GM18505 (cell line): ENCODE data around the gene MMRN2.

Source experiments
- ATAC-seq: cut with Tn5 transposase; IDR thresholded peaks from one replicate; pipeline ENCODE4 v1.9.1; 2021; ENCODE audit not compliant: unreplicated experiment
- POLR2A ChIP-seq: IDR thresholded peaks from 4 replicates; pipeline ENCODE4 v1.6.1; 2011; ENCODE audit warnings: borderline replicate concordance; ENCODE audit not compliant: insufficient read depth, insufficient read length; ENCODE audit errors: extremely low read depth

Gene MMRN2

DNA sequence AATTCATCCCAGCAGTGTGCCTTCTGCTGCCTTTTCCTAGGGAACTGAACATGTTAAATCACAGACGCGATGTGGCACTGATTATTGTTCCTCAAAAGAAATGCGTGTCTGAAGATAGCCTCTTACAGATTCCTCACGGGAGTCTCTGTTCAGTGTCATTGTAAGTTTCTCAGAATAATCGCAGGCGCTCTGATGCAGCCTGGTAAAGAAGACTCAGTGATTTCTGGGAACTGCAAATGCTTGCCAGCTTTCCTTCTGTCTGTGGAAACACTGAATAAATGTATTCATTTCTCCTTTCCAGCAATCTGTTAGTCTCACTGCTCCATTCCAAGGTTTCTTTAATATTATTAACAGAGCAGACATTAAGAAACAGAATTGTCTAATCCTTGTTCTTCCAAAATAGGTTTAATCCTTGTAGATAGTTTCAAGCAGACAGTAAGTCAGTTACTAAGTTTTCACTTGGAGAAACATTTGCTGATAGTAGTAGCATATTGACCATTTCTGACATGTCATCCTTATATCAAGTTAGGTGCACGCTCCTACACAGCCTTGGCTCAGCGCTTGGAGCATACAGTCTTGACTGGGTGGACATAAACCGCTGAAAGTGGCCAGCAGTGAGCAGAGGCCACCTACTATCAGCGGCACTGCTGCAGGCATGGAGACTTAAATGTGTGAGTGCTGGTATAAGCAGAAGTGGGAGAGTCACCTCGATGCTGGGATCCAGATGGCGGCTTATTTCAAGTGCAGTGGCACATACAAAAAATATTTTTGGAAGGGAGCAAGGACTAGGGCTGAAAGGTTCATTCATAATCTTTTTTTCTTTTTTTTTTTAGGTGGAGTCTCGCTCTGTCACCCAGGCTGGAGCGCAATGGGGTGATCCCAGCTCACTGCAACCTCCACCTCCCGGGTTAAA lies 27.7 kb downstream of the MMRN2 start:
- no peak for ATAC-seq
- no peak for TF ChIP-seq POLR2A

DNA sequence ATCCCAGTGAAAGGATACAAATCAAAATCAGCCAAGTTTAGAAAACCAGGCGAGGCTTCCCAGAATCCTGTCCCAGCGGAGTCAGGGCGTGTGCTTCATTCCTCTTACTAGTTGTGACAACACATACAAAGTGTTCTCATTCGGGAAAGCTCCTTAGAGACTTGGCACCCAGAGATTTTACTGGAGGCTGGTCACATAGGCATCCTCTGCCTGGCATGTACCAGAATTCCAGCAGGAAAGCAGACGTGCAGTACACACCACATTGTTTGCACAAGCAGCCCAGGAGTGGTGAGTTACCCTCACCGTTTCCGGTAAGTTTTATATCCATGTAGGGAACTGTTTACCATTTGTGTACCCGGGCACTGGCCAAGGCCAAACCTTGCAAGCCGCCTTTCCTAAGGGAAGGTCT lies 34.9 kb downstream of the MMRN2 start:
- no peak for TF ChIP-seq POLR2A
- ATAC-seq: no peak

DNA sequence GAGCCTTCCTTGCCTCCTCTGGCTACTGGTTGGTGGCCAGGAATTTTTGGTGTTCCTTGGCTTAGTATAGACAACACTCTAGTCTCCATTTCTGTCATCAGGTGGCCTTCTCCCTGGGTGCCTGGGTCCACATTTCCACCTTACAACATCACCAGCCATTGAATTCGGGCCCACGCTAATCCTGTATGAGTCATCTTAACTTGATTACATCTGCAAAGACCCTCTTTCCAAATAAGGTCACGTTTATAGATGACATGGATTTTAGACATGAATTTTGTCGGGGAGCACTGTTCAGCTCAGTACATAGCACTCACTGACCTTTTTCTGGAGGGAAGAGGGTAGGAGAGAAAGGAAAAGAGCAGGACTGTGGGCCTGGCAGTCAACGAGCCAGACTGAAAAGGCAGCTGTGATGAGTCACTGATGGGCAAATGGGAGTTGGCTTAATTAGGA lies 39.4 kb downstream of the MMRN2 start:
- TF ChIP-seq POLR2A: no peak
- no peak for ATAC-seq

DNA sequence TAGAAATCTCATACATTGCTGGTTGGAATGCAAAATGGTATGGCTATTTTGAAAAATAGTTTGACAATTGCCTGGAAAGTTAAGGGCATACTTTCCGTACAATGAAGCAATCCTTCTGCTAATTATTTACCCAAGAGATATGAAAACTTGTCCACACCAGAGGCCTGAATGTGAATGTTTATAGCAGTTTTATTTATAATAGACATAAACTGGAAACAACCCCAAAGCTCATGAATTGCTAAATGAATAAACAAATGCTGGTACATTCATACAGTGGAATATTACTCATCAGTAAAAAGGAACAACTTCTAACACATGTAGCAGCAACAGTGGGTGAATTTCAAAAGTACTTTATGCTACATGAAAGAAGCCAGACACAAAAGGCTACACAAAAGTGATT lies 42.7 kb downstream of the MMRN2 start:
- no peak for TF ChIP-seq POLR2A
- no peak for ATAC-seq

DNA sequence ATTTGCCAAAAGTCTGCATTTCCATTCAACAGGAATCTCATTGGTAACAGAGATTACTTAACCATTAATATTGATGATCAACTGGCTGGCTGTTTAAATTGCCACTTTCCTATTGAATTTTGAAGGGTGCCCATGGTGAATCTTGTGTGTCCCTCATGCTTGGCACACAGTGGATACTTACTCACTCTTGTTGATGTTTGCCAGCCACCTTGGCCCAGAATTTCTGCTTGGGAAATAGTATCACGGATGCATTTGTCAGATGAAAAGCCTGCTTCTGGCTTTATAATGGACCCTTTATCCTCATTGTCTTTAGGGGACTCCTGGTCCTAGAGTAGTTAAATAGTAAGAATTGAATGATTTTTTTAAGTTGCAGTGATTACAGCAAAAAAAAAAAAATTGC lies 52.0 kb downstream of the MMRN2 start:
- no peak for TF ChIP-seq POLR2A
- no peak for ATAC-seq

DNA sequence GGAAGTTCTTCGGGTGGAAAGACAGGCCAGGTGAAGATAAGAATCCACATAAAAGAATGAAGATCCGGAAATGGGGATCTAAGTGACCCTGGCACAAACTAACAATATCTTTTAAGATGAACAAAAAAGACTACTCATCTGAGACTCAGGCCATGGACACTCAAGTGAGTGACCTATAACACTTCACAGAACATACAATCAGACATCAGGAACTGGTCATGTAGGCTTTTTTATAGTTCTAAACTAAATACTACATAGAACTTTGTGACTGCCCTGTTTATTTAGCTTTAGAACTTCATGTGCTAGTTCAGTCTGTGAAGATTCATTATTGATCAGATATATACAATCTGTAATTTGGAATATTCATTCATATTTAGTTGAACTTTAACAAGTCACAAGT lies 52.8 kb downstream of the MMRN2 start:
- no peak for TF ChIP-seq POLR2A
- no peak for ATAC-seq

DNA sequence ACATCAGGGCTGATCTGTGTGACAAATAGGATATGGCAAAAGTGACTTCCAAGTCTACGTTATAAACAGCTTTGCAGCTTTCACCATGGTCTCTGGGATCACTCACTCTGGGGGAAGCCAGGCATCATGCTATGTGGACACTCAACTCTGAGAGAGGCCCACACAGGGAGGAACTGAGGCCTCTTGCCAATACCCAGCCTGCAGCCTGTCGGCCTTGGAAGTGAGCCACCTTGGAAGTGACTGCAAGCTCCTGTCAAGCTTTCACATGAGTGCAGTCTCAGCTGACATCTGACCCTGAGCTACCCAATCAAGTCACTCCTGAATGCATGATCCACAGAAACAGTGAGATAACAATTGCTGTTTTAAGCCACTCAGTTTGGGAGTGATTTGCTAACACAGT lies 56.5 kb downstream of the MMRN2 start:
- TF ChIP-seq POLR2A: no peak
- no peak for ATAC-seq

DNA sequence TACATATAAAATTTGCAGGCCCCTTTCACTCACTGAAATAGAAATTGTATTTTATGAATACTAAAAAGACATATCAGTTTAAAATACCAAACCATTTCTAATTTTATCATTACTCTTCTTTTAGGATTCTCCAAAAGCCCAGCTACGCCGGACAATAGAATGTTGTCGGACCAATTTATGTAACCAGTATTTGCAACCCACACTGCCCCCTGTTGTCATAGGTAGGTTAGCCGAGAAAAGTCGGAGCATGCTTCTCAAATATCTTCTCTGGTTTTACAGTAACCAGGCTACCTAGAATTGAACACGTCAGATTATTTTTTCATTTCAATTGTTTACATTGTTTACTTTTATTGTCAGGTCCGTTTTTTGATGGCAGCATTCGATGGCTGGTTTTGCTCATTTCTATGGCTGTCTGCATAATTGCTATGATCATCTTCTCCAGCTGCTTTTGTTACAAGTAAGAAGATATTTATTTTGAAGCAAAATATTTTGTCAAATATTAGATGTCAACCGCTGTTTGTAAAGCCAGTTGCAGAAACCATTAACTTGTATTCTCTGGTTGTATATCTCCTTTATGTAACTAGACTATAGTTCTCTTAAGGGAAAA lies 57.6 kb downstream of the MMRN2 start:
- TF ChIP-seq POLR2A: no peak
- ATAC-seq: no peak

DNA sequence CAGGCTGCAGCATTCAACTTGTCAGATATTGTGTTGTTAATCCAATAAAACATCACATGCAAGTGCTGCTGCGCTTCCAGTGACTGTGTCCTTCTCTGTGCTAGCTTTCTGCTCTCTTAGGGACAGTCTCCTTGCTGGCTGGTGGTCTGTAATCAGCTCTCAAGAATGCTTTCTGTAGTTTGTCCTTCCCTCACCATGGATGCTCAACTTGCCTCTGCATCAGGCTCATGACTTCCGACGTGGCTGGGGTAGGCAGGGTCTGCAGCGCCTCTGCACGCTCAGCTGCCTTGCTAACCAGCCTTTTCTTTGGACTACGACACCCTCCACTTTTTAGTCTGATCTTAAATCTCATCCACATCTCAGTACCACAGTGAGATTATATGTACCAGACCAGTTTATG lies 58.3 kb downstream of the MMRN2 start:
- no peak for ATAC-seq
- no peak for TF ChIP-seq POLR2A

DNA sequence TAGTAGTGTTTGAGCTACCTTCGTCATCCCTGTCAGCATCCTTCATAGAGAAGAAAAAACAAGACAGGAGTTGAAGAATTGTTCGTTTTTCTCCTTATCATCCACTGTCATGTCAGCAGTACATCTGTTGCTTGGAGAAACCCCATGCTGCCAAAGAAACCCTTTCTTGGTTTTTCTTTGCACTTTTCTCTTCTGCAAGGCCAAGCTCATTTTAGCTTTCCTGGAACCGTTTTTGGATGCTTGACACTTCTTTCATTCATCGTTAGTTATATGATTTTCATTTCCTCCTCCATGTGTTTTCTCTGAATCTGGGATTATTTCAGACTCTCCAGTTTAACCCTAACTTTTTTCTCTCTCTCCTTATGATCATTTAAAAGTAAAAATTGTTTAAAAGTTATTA lies 58.9 kb downstream of the MMRN2 start:
- ATAC-seq: no peak
- no peak for TF ChIP-seq POLR2A

DNA sequence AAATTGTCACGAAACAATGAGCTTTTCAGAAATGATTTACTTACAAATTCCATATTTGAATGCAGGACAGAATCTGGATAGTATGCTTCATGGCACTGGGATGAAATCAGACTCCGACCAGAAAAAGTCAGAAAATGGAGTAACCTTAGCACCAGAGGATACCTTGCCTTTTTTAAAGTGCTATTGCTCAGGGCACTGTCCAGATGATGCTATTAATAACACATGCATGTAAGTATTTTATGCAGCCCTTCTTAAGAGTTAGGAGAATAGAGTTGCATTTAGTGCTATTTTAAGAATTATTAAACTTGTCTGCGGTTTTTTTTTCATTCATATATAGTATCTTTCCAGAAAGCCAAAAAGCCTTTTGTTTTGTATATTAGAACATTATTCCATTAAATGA lies 67.4 kb downstream of the MMRN2 start:
- no peak for TF ChIP-seq POLR2A
- no peak for ATAC-seq

DNA sequence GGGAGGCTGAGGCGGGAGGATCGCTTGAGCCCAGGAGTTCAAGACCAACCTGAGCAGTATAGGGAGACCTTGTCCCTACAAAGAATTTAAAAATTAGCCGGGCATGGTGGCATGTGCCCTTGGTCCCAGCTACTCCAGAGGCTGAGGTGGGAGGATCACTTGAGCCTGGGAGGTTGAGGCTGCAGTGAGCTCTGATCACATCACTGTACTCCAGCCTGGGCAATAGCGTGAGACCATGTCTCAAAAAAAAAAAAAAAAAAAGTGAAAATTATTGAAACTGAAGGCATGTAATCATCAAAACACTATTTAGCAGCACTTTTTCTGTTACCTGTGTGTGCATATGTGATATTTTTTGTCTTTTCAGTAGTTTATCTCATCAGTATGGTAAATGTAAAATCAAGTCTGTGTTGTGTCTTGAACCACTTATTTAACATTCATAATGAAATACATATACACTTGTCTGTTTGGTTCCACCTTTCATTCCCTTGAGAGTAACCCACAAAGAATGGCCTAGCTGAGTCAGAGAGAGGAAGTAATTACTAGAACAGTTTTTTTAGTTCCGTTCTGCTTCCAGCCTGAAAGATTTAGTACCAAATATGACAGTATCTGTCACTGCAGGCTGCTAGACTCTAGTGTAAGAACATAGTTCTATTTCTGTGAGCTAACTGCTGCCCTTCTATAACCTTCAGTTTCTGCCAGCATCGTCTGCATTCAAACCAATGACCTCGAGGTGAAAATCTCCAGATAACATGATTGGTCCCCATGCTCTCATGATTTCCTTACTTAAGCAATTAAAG lies 68.6 kb downstream of the MMRN2 start:
- no peak for TF ChIP-seq POLR2A
- peak; percentile 95 for ATAC-seq
